Ishikawa (cell line): ENCODE measurements around the gene DCTPP1.

Experiments
- RAD21 ChIP-seq: IDR thresholded peaks from 2 replicates; pipeline ENCODE4 v1.6.1; 2012; ENCODE audit warnings: low read depth
- TCF12 ChIP-seq: IDR thresholded peaks from 2 replicates; pipeline ENCODE4 v1.6.1; 2012; ENCODE audit warnings: low read depth

DNA sequence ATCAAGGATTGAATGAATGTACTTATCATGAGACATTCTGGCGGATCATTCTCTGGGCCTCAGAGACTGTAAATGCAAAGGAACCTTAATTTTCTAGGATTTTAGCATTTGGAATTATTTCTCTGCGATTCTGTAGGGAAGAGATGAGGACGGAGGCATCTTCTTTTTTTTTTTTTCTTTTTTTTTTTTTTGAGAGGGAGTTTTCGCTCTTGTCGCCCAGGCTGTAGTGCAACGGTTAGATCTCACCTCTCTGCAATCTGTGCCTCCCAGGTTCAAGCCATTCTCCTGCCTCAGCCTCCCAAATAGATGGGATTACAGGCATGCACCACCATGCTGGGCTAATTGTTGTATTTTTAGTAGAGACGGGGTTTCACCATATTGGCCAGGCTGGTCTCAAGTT, 44.9 kb upstream of the DCTPP1 start:
- no peak for TF ChIP-seq TCF12
- no peak for TF ChIP-seq RAD21
